Measurements from ENCODE around the gene ACSL1.
"Not testable (repeated sequence)": the region's sequence is repeated elsewhere in the genome, so short reads cannot be mapped to it uniquely, and the experiment has no call there.

The ACSL1 gene

DNA sequence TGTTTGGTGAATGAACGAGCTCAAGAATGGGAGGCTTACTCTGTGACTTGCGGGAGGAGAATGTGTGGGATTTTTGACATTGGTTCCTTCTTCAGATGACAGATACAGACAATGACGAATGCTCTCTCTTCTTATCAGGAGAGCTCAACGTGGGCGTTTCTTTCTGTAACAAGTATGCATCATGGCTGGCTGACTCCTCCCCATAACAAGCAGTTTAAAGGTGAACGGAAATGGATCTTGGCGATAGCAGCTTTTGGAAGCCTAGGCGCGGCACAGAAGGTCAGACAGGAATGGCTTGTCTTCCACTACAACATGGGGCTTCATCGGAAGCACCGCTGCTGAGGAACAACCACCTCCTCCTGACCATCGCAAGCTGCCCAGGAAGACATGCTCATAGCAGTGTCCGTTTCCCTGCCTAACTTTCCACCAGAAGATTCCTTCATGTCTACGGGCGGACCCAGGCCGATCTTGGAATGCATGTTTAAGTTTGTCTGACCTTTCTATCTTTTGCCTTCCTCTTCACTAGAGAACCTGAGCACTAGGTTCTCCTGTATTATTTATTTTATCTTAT, 18.3 kb upstream of the ACSL1 start (continued):
- TF ChIP-seq, protein P1, sequence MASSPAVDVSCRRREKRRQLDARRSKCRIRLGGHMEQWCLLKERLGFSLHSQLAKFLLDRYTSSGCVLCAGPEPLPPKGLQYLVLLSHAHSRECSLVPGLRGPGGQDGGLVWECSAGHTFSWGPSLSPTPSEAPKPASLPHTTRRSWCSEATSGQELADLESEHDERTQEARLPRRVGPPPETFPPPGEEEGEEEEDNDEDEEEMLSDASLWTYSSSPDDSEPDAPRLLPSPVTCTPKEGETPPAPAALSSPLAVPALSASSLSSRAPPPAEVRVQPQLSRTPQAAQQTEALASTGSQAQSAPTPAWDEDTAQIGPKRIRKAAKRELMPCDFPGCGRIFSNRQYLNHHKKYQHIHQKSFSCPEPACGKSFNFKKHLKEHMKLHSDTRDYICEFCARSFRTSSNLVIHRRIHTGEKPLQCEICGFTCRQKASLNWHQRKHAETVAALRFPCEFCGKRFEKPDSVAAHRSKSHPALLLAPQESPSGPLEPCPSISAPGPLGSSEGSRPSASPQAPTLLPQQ (tag by site-specific recombination; IDR thresholded peaks at IDR 0.05) = no peak
- TF ChIP-seq, protein P2, sequence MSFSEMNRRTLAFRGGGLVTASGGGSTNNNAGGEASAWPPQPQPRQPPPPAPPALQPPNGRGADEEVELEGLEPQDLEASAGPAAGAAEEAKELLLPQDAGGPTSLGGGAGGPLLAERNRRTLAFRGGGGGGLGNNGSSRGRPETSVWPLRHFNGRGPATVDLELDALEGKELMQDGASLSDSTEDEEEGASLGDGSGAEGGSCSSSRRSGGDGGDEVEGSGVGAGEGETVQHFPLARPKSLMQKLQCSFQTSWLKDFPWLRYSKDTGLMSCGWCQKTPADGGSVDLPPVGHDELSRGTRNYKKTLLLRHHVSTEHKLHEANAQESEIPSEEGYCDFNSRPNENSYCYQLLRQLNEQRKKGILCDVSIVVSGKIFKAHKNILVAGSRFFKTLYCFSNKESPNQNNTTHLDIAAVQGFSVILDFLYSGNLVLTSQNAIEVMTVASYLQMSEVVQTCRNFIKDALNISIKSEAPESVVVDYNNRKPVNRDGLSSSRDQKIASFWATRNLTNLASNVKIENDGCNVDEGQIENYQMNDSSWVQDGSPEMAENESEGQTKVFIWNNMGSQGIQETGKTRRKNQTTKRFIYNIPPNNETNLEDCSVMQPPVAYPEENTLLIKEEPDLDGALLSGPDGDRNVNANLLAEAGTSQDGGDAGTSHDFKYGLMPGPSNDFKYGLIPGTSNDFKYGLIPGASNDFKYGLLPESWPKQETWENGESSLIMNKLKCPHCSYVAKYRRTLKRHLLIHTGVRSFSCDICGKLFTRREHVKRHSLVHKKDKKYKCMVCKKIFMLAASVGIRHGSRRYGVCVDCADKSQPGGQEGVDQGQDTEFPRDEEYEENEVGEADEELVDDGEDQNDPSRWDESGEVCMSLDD (tag by site-specific recombination; IDR thresholded peaks at IDR 0.05) = no peak
- TF ChIP-seq ZNF549 (tag by site-specific recombination; IDR thresholded peaks at IDR 0.05) (no peak), ZNF10 (tag by site-specific recombination; IDR thresholded peaks at IDR 0.05) (no peak), ZNF221 (tag by site-specific recombination; IDR thresholded peaks at IDR 0.05; ENCODE audit: borderline replicate concordance) (no peak), ZNF571 (tag by site-specific recombination; IDR thresholded peaks at IDR 0.05) (no peak)

DNA sequence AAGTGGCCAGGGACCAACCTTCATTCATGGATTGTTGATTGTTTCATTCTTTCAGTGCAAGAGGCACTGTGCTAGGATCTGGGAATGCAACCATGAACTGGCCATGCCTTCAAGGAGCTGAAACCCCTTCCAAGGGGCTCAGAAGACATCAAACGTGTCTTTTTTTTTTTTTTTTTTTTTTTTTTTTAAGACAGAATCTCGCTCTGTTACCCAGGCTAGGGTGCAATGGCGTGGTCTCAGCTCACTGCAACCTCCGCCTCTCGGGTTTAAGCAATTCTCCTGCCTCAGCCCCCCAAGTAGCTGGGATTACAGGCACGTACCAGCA, 13.3 kb upstream of the ACSL1 start:
- CTCF ChIA-PET = interaction anchor here (0.6 kb wide), 1 partner anchor 168 kb away, joined by 3 read pairs; no protein-coding TSS in a partner anchor
- H3K36me3 ChIP-seq (ENCODE audit: control insufficient read depth in 2 of 2, insufficient read depth in 1 of 2, low read length in 2 of 2); H3K4me3 ChIP-seq (ENCODE audit: low read depth, low read length); H3K4me1 ChIP-seq (ENCODE audit: control insufficient read depth, insufficient read depth, low read length); H3K27ac ChIP-seq (ENCODE audit: extremely low read depth, low read depth, low read length); H3K9me3 ChIP-seq (ENCODE audit: control insufficient read depth, insufficient read depth, low read depth, low read length): not testable (repeated sequence)
- POLR2A ChIA-PET = interaction anchor here (0.7 kb wide), 2 partner anchors 29 to 391 kb away, joined by 6 to 8 read pairs; no protein-coding TSS in a partner anchor
- TF ChIP-seq, protein P3, sequence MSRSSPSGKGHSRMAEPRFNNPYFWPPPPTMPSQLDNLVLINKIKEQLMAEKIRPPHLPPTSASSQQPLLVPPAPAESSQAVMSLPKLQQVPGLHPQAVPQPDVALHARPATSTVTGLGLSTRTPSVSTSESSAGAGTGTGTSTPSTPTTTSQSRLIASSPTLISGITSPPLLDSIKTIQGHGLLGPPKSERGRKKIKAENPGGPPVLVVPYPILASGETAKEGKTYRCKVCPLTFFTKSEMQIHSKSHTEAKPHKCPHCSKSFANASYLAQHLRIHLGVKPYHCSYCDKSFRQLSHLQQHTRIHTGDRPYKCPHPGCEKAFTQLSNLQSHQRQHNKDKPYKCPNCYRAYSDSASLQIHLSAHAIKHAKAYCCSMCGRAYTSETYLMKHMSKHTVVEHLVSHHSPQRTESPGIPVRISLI (tag by site-specific recombination; IDR thresholded peaks at IDR 0.05) = 0 out of 2 replicates have a peak, but pooled peaks have one; percentile 58
- 0 out of 2 replicates have a peak, but pooled peaks have one; percentile 3 for TF ChIP-seq SP3 (tag by site-specific recombination; IDR thresholded peaks at IDR 0.05)

DNA sequence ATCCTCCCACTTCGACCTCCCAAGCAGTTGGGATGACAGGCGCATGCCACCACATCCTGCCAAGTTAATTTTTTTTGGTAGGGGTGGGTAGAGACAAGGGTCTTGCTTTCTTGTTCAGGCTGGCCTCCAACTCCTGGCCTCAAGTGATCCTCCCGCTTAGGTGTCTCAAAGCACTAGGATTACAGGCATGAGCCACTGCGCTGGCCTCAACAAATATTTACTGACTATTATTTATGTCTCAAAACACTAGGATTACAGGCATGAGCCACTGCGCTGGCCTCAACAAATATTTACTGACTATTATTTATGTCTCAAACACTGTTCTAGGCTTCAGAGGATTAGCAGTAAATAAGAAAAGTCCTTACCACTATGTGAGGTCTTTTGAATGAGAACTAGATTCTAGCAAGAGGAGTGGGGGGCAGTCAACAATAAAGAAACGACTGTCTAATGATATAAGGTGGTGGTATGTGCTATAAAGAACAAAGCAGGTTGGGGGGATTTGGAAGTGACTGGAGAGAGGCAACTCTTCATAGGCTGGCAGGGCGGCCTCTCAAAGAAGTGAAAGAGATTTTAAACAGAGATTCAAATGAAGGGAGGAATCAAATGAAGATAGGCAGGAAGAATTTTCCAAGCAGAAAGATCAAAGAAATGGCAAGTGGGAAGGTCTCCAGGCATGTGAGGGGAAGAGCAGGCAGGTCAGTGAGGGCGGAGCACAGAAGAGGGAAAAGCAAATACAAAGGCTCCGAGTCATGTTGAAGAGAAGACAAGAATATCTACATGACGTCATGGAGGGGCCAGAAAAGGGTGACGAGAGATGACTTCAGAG, 12.7 kb upstream of the ACSL1 start:
- H3K27ac ChIP-seq (ENCODE audit: extremely low read depth, low read depth, low read length) = no peak overlapping the region
- no peaks in the 10 kb centered on the region for H3K9me3 ChIP-seq (ENCODE audit: control insufficient read depth, insufficient read depth, low read depth, low read length)
- H3K4me3 ChIP-seq (ENCODE audit: low read depth, low read length) = no peak overlapping the region
- H3K36me3 ChIP-seq (ENCODE audit: control insufficient read depth in 2 of 2, insufficient read depth in 1 of 2, low read length in 2 of 2) = no peaks in the 10 kb centered on the region
- ChIA-PET POLR2A (interaction anchor here (0.7 kb wide), 1 partner anchor 390 kb away, joined by 6 read pairs; no protein-coding TSS in a partner anchor), CTCF (no interaction called here)
- H3K4me1 ChIP-seq (ENCODE audit: control insufficient read depth, insufficient read depth, low read length) = no peaks in the 10 kb centered on the region
- TF ChIP-seq ZNF366 (tag by site-specific recombination; conservative IDR thresholded peaks at IDR 0.05) (0 out of 2 replicates have a peak, but pooled peaks have one; percentile 32), ZNF48 (tag by site-specific recombination; IDR thresholded peaks at IDR 0.05) (no peak), SP3 (tag by site-specific recombination; IDR thresholded peaks at IDR 0.05) (0 out of 2 replicates have a peak, but pooled peaks have one; percentile 47), SCRT2 (tag by site-specific recombination; IDR thresholded peaks at IDR 0.05) (no peak), ZFP69B (tag by site-specific recombination; IDR thresholded peaks at IDR 0.05) (peak; percentile 19; the same call in 1 of the 2 replicates), ZNF629 (tag by site-specific recombination; IDR thresholded peaks at IDR 0.05) (peak; percentile 88), ZBTB21 (tag by site-specific recombination; IDR thresholded peaks at IDR 0.05) (peak; percentile 90), ZNF169 (tag by site-specific recombination; IDR thresholded peaks at IDR 0.05) (no peak), ZNF341 (tag by site-specific recombination; IDR thresholded peaks at IDR 0.05; ENCODE audit: low read depth) (peak; percentile 33; the same call in 1 of the 2 replicates), YY1 (tag by site-specific recombination; IDR thresholded peaks at IDR 0.05) (no peak), ZNF514 (tag by site-specific recombination; IDR thresholded peaks at IDR 0.05) (no peak)
- TF ChIP-seq, protein P4, sequence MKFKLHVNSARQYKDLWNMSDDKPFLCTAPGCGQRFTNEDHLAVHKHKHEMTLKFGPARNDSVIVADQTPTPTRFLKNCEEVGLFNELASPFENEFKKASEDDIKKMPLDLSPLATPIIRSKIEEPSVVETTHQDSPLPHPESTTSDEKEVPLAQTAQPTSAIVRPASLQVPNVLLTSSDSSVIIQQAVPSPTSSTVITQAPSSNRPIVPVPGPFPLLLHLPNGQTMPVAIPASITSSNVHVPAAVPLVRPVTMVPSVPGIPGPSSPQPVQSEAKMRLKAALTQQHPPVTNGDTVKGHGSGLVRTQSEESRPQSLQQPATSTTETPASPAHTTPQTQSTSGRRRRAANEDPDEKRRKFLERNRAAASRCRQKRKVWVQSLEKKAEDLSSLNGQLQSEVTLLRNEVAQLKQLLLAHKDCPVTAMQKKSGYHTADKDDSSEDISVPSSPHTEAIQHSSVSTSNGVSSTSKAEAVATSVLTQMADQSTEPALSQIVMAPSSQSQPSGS (tag by site-specific recombination; IDR thresholded peaks at IDR 0.05; ENCODE audit: low read depth) = peak; percentile 96
- TF ChIP-seq, protein P5, sequence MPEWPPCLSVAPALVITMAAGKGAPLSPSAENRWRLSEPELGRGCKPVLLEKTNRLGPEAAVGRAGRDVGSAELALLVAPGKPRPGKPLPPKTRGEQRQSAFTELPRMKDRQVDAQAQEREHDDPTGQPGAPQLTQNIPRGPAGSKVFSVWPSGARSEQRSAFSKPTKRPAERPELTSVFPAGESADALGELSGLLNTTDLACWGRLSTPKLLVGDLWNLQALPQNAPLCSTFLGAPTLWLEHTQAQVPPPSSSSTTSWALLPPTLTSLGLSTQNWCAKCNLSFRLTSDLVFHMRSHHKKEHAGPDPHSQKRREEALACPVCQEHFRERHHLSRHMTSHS (tag by site-specific recombination; IDR thresholded peaks at IDR 0.05) = no peak
- TF ChIP-seq, protein P2 (tag by site-specific recombination; IDR thresholded peaks at IDR 0.05) = 0 out of 2 replicates have a peak, but pooled peaks have one; percentile 26

All from HEK293 (cell line).